ENCODE measurements around the gene FOXP1. TPM values are rescaled to one million over a fixed set of nuclear protein-coding genes. Genes with fewer than 3 reads are reported as not detected.

The FOXP1 gene
- polyA plus RNA-seq, 6 donors from 2014 or later, result 441 to 620 (median 523) TPM

GRCh38 chr3:71602256-71602655 is 18.7 kb upstream of the FOXP1 start:
- peaks cover 3 to 15% (median 13%) of the 10 kb centered on the region in 7 donors for H3K9me3 Mint-ChIP-seq
- no peak overlapping the region for H3K4me3 Mint-ChIP-seq
- H3K4me1 Mint-ChIP-seq, result no peaks in the 10 kb centered on the region
- H3K27me3 Mint-ChIP-seq, result peaks cover 5 to 22% (median 18%) of the 10 kb centered on the region in 3 donors
- ATAC-seq (ENCODE audit: low read depth in 2 of 2) (no peak), DNase-seq (no peak)
- peaks cover 8 to 10% of the 10 kb centered on the region in 2 donors for H3K36me3 Mint-ChIP-seq
- peak overlapping the region in 1 of 6 donors; percentile 52 for H3K27ac Mint-ChIP-seq

DNA sequence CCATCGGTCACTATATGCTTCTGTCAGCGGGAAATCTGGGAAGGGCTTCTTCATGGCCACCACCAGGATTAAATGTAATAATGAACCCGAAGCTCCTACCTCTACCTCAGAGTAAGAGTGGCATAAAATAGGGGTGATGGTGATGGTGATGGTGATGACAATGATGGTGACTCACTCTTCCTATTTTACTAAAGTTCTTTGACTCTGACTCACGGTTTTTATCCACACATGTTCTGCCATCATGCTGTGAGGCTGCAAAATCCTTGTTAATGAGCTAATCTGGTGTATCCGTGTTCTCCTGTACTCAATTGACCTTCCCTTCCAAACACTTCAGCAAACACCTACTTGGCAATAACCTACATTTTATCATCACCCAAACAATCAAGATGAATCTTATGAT is 18.3 kb upstream of the FOXP1 start:
- Mint-ChIP-seq H3K4me3 (no peak overlapping the region), H3K27ac (peak overlapping the region in 1 of 6 donors; percentile 52), H3K4me1 (no peaks in the 10 kb centered on the region), H3K9me3 (peaks cover 3 to 13% (median 11%) of the 10 kb centered on the region in 7 donors), H3K27me3 (peaks cover 5 to 22% (median 18%) of the 10 kb centered on the region in 3 donors), H3K36me3 (peaks cover 7 to 10% of the 10 kb centered on the region in 2 donors)
- ATAC-seq (ENCODE audit: low read depth in 2 of 2) (no peak), DNase-seq (no peak)

GRCh38 chr3:71600646-71601288 is 17.2 kb upstream of the FOXP1 start:
- H3K4me3 Mint-ChIP-seq, result no peak overlapping the region
- H3K4me1 Mint-ChIP-seq, result no peaks in the 10 kb centered on the region
- no peak for ATAC-seq (ENCODE audit: low read depth in 2 of 2)
- H3K36me3 Mint-ChIP-seq, result peaks cover 0 to 5% of the 10 kb centered on the region in 2 donors
- peaks cover 5 to 22% (median 18%) of the 10 kb centered on the region in 3 donors for H3K27me3 Mint-ChIP-seq
- no peak for DNase-seq
- peaks cover 0 to 3% (median under 1%) of the 10 kb centered on the region in 7 donors for H3K9me3 Mint-ChIP-seq
- H3K27ac Mint-ChIP-seq, result no peak overlapping the region

DNA sequence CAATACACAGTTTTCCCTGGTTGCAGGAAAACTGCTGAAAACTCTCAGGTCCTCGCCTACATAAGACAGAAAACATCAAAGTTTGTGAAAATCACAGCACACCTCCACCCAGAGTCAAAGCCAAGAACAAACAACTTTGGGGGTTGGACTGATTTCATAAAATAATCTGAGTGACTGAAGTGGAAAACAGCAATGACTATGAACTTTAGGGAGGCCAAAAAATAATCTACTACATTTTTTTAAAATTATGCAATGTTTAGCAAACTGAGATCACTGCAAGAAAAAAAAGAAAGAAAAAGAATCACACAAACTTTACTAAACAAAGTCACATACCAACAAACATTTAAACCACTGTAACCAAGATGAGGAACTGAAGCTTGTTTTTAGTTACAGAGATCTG is 15.9 kb upstream of the FOXP1 start:
- no peak for ATAC-seq (ENCODE audit: low read depth in 2 of 2)
- Mint-ChIP-seq H3K27me3 (peaks cover 5 to 22% (median 18%) of the 10 kb centered on the region in 3 donors), H3K4me1 (no peaks in the 10 kb centered on the region), H3K4me3 (no peak overlapping the region), H3K9me3 (peaks cover 0 to 3% (median 0%) of the 10 kb centered on the region in 7 donors), H3K36me3 (peaks cover 0 to 12% of the 10 kb centered on the region in 2 donors), H3K27ac (no peak overlapping the region)
- DNase-seq, result no peak

- H3K27me3 Mint-ChIP-seq, result peaks cover 5 to 22% (median 18%) of the 10 kb centered on the region in 3 donors
- no peaks in the 10 kb centered on the region for H3K4me1 Mint-ChIP-seq
These were observed 14.8 kb upstream of the FOXP1 start for GRCh38 chr3:71598292-71598691.

DNA sequence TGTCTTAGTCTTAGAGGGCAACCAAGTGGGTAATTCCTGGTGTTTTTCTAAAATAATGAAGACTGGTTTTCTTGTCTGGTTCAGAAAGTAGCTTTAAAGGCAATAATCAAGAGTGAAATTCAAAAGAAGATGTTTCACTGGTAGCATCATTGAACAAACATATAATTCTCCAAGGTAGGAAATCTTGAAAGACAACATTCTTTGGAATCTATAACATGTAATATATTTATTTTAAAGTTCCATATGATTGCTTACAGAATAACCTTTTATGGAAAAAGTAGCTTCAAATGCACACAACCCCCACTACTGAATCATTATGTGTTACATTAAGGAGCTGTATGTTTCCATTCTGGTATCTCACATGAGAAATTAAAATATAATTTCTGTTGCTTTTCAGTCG is 13.8 kb upstream of the FOXP1 start:
- H3K27me3 Mint-ChIP-seq, result peaks cover 5 to 20% (median 17%) of the 10 kb centered on the region in 3 donors
- no peak for DNase-seq
- peaks cover 0 to 12% of the 10 kb centered on the region in 2 donors for H3K36me3 Mint-ChIP-seq
- H3K9me3 Mint-ChIP-seq, result peaks cover 0 to 3% (median 0%) of the 10 kb centered on the region in 7 donors
- ATAC-seq (ENCODE audit: low read depth in 2 of 2), result no peak
- H3K4me1 Mint-ChIP-seq, result no peaks in the 10 kb centered on the region
- no peak overlapping the region for H3K4me3 Mint-ChIP-seq
- peak overlapping the region in 1 of 6 donors; percentile 15 for H3K27ac Mint-ChIP-seq

More at GRCh38 chr3:71598292-71598691, 14.8 kb upstream of the FOXP1 start:
- no peak for ATAC-seq (ENCODE audit: low read depth in 2 of 2)
- Mint-ChIP-seq H3K4me3 (no peak overlapping the region), H3K27ac (no peak overlapping the region), H3K36me3 (peaks cover 0 to 12% of the 10 kb centered on the region in 2 donors), H3K9me3 (peaks cover 0 to 3% (median 0%) of the 10 kb centered on the region in 7 donors)
- DNase-seq, result no peak

DNA sequence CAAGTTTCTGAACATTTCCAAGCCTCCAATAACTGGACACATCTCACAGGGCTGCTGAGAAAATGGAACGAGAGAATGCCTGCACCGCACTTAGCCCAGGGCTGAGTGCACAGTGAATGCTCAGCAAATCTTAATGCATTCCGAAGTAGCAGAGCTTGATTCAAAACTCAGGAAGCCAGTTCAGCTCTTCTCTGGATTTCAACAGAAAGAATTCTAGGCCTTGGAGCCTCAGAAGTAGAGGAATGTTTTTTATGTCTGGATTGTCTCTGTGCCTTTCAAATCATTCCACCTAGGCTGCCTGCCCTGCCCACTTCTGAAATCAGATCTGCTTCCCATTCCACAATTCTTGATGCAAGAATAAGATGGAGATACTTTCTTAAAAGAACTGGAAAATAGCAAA is 9.6 kb upstream of the FOXP1 start:
- H3K27me3 Mint-ChIP-seq, result no peaks in the 10 kb centered on the region
- no peak overlapping the region for H3K27ac Mint-ChIP-seq
- DNase-seq (no peak), ATAC-seq (ENCODE audit: low read depth in 2 of 2) (no peak)
- H3K9me3 Mint-ChIP-seq, result peaks cover 0 to 2% (median 0%) of the 10 kb centered on the region in 7 donors
- H3K4me3 Mint-ChIP-seq, result peak overlapping the region in 1 of 8 donors; percentile 16
- H3K4me1 Mint-ChIP-seq, result peaks cover 0 to 5% (median 4%) of the 10 kb centered on the region in 3 donors
- peaks cover 0 to 6% of the 10 kb centered on the region in 2 donors for H3K36me3 Mint-ChIP-seq

DNA sequence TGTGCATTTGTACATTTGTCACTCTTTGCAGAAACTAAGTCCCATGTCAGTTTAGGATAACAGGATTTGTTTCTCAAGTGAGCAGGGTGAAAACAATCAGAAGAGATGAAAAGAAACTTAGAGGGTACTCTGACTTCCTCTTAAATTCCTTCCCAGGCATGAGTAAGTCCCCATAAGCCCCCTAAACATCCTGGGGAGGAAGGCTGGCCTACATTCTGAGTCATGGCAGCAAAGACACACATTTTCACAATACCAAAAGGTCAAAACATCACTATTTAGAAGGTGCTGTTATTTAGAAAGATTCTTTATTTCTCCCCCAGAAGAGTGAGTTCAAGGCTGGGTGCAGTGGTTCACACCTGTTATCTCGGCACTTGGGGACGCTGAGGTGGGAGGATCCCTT is 7.6 kb upstream of the FOXP1 start:
- Mint-ChIP-seq H3K4me1 (peaks cover 8 to 17% (median 9%) of the 10 kb centered on the region in 3 donors), H3K4me3 (no peak overlapping the region), H3K36me3 (peaks cover 0 to 6% of the 10 kb centered on the region in 2 donors), H3K9me3 (peaks cover 0 to 2% (median 0%) of the 10 kb centered on the region in 7 donors), H3K27me3 (no peaks in the 10 kb centered on the region), H3K27ac (no peak overlapping the region)
- DNase-seq, result no peak
- ATAC-seq (ENCODE audit: low read depth in 2 of 2), result no peak

DNA sequence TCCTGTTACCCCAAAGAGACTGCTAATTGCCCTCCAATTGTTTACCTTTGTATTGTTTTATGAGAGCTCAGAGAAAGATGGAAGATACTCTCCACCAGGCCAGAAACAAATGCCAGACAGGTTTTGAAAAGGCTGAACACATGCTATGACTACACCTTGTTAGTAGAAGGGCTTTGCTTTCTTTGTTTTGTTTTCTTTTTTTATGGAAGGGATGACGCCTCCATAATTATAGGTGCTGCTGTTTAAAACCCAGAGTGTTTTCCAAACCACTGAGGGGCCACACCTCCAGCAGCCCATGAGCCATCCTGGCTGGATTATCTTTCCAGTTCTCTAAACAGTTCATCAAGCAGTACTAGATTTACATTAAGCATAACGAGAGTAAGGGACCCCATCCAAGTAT is 5.6 kb upstream of the FOXP1 start:
- H3K36me3 Mint-ChIP-seq, result no peaks in the 10 kb centered on the region
- H3K27ac Mint-ChIP-seq, result peak overlapping the region in 2 of 6 donors; percentile 10 to 26
- no peak for DNase-seq
- no peak for ATAC-seq (ENCODE audit: low read depth in 2 of 2)
- no peaks in the 10 kb centered on the region for H3K9me3 Mint-ChIP-seq
- peaks cover 15 to 36% (median 25%) of the 10 kb centered on the region in 3 donors for H3K4me1 Mint-ChIP-seq
- H3K4me3 Mint-ChIP-seq, result no peak overlapping the region
- no peaks in the 10 kb centered on the region for H3K27me3 Mint-ChIP-seq

- Mint-ChIP-seq H3K36me3 (no peaks in the 10 kb centered on the region), H3K27ac (peak overlapping the region in 2 of 6 donors; percentile 42 to 49), H3K4me3 (no peak overlapping the region), H3K4me1 (peaks cover 17 to 36% (median 25%) of the 10 kb centered on the region in 3 donors), H3K9me3 (no peaks in the 10 kb centered on the region), H3K27me3 (no peaks in the 10 kb centered on the region)
- DNase-seq (no peak), ATAC-seq (ENCODE audit: low read depth in 2 of 2) (no peak)
These were observed 4.4 kb upstream of the FOXP1 start for GRCh38 chr3:71587958-71588357.

DNA sequence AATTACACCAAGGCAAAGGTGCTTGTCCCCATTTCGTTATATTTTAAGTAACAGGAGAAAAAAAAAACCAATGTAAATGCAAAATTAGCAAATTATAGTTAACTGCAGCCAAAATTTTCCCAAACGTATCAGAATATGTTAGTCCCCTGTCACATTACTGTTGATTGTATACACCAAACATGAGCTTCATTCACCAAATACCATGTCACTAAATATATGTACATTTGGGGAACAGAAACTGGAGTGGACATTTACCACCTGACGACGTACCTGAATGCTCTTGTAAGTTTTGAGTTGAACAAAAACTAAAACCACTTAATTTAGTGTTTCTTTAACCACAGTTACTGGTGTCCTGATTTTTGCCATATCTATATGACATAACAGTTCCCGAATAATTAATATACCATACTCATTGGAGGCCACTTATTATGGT is 3.3 kb upstream of the FOXP1 start:
- ATAC-seq (ENCODE audit: low read depth in 2 of 2), result no peak
- H3K9me3 Mint-ChIP-seq, result no peaks in the 10 kb centered on the region
- peak; percentile 42 for DNase-seq
- peaks cover 0 to 6% of the 10 kb centered on the region in 2 donors for H3K36me3 Mint-ChIP-seq
- H3K27ac Mint-ChIP-seq, result peak overlapping the region; percentile 13 to 100 (median 74)
- peaks cover 21 to 39% (median 29%) of the 10 kb centered on the region in 3 donors for H3K4me1 Mint-ChIP-seq
- H3K27me3 Mint-ChIP-seq, result no peaks in the 10 kb centered on the region
- peak overlapping the region in 1 of 8 donors; percentile 97 for H3K4me3 Mint-ChIP-seq

- Mint-ChIP-seq H3K27me3 (no peaks in the 10 kb centered on the region), H3K36me3 (peaks cover 0 to 9% of the 10 kb centered on the region in 2 donors), H3K27ac (peak overlapping the region; percentile 30 to 100 (median 92)), H3K9me3 (no peaks in the 10 kb centered on the region), H3K4me1 (peaks cover 21 to 40% (median 31%) of the 10 kb centered on the region in 3 donors), H3K4me3 (peak overlapping the region in 6 of 8 donors; percentile 60 to 97 (median 96))
- ATAC-seq (ENCODE audit: low read depth in 2 of 2) (no peak), DNase-seq (peak; percentile 57)
These were observed 2.6 kb upstream of the FOXP1 start for GRCh38 chr3:71585887-71586809.

DNA sequence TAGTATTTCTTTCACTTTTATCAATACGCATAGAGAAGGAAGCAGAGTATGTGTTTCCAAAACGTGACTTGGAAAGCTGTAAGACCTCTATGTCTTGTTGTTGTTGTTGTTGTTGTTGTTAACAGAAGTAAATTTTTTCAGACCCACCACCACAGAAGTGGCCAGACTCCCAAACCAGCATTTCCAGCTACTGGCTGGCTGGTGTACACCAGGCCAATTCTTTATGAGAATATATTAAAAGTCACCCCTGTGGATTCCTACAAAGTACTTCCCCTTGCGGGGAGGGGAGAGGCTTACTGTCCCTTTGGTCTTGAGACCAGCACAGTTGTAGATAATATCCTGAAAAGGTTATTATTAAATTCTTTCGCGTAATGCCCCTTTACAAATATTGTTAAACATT is 1.6 kb upstream of the FOXP1 start:
- Mint-ChIP-seq H3K4me3 (peak overlapping the region; percentile 93 to 98 (median 96)), H3K27ac (peak overlapping the region; percentile 91 to 100 (median 98)), H3K4me1 (peaks cover 24 to 41% (median 35%) of the 10 kb centered on the region in 3 donors), H3K27me3 (no peaks in the 10 kb centered on the region), H3K36me3 (peaks cover 0 to 9% of the 10 kb centered on the region in 2 donors), H3K9me3 (no peaks in the 10 kb centered on the region)
- ATAC-seq (ENCODE audit: low read depth in 2 of 2), result no peak
- peak; percentile 37 for DNase-seq

Measured in naive B cell (primary cell).